ENCODE measurements around the gene CPSF3. TPM values are rescaled to one million over a fixed set of nuclear protein-coding genes. Genes with fewer than 3 reads are reported as not detected.

Gene CPSF3
- total and polyA plus RNA-seq, 8 donors, result 25.9 to 58.7 (median 46.7) TPM

DNA sequence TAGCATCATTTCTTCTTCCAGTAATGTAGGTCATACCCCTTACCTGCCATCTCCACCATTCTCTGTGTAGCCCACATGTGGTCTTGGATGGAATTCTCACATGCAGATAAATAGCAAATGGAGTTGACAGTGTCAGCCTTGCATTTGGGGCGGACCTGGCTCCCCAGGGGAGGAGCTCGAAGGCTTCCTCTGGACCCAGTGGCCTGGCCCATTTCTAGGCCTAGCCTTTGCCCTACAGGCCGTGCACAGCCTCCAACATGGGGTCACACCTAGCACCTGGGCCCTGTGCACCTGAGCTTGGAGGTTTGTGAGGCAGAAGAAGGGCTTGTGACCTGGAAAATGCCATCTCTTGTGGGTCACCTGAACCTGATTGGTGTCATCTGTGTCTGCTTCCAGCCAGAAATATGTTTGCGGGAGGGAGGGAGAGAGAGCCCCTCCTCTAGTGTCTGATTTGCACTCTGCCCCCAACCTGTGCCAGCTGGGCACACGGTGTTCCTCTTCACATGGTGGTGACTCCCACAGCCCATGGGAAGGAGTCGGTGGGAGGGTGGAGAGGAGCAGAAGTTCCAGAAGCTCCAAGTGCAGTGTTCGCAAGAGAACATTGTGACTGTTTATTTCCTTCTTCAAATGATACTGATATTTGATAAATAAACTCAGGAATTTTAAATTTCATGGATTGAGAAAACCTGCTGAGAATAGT is 33.2 kb upstream of the CPSF3 start:
- intact Hi-C loops (cut with DNase I), result no loop called here
- DNase-seq, result no peak
- no peak for ATAC-seq
- Histone ChIP-seq H3K4me3 (no peak overlapping the region), H3K9me3 (no peaks in the 10 kb centered on the region), H3K27me3 (no peaks in the 10 kb centered on the region), H3K36me3 (peaks cover 0 to 24% of the 10 kb centered on the region in 2 donors), H3K27ac (no peak overlapping the region), H3K4me1 (peaks cover 4 to 5% of the 10 kb centered on the region in 2 donors)
- TF ChIP-seq, protein P1, sequence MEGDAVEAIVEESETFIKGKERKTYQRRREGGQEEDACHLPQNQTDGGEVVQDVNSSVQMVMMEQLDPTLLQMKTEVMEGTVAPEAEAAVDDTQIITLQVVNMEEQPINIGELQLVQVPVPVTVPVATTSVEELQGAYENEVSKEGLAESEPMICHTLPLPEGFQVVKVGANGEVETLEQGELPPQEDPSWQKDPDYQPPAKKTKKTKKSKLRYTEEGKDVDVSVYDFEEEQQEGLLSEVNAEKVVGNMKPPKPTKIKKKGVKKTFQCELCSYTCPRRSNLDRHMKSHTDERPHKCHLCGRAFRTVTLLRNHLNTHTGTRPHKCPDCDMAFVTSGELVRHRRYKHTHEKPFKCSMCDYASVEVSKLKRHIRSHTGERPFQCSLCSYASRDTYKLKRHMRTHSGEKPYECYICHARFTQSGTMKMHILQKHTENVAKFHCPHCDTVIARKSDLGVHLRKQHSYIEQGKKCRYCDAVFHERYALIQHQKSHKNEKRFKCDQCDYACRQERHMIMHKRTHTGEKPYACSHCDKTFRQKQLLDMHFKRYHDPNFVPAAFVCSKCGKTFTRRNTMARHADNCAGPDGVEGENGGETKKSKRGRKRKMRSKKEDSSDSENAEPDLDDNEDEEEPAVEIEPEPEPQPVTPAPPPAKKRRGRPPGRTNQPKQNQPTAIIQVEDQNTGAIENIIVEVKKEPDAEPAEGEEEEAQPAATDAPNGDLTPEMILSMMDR (IDR thresholded peaks at IDR 0.05), result no peak

- TF ChIP-seq, protein P1 (IDR thresholded peaks at IDR 0.05), result no peak
- Histone ChIP-seq H3K4me1 (peaks cover 4 to 5% of the 10 kb centered on the region in 2 donors), H3K27ac (no peak overlapping the region), H3K9me3 (no peaks in the 10 kb centered on the region), H3K27me3 (no peaks in the 10 kb centered on the region), H3K4me3 (no peak overlapping the region), H3K36me3 (peaks cover 0 to 24% of the 10 kb centered on the region in 2 donors)
- intact Hi-C loops (cut with DNase I), result no loop called here
- ATAC-seq (no peak), DNase-seq (no peak)
Measured at GRCh38 chr2:9390991-9391390, 32.5 kb upstream of the CPSF3 start.

- DNase-seq, result no peak
- intact Hi-C loops (cut with DNase I), result no loop called here
- Histone ChIP-seq H3K36me3 (peaks cover 0 to 28% of the 10 kb centered on the region in 2 donors), H3K27ac (no peak overlapping the region), H3K27me3 (no peaks in the 10 kb centered on the region), H3K9me3 (no peaks in the 10 kb centered on the region), H3K4me1 (no peaks in the 10 kb centered on the region), H3K4me3 (no peak overlapping the region)
- TF ChIP-seq, protein P1 (IDR thresholded peaks at IDR 0.05), result no peak
- no peak for ATAC-seq
Measured at GRCh38 chr2:9391961-9392720, 31.3 kb upstream of the CPSF3 start.

- intact Hi-C loops (cut with DNase I), result no loop called here
- H3K4me3 ChIP-seq, result no peak overlapping the region
- no peaks in the 10 kb centered on the region for H3K4me1 ChIP-seq
- DNase-seq (no peak), ATAC-seq (no peak)
- no peak overlapping the region for H3K27ac ChIP-seq
- H3K27me3 ChIP-seq, result no peaks in the 10 kb centered on the region
- H3K9me3 ChIP-seq, result no peaks in the 10 kb centered on the region
- peaks cover 0 to 25% of the 10 kb centered on the region in 2 donors for H3K36me3 ChIP-seq
- TF ChIP-seq, protein P1 (IDR thresholded peaks at IDR 0.05), result no peak
Measured at GRCh38 chr2:9392898-9393765, 30.3 kb upstream of the CPSF3 start.
